EH (cell line): Measurements from ENCODE around the gene CLEC16A.
A peak's percentile ranks its signal among the peaks of the same experiment; 100 is the strongest.
"Not testable (repeated sequence)": the region's sequence is repeated elsewhere in the genome, so short reads cannot be mapped to it uniquely, and the experiment has no call there.

Source experiments
- DNase-seq: peaks from one replicate; pipeline ENCODE4 v3.0.0-alpha.2; 2015; ENCODE audit warnings: low read depth

Gene CLEC16A

GRCh38 chr16:11102523-11102898, 158.1 kb downstream of the CLEC16A start:
- no peak for DNase-seq

GRCh38 chr16:11103301-11103700, 158.9 kb downstream of the CLEC16A start:
- DNase-seq: not testable (repeated sequence)

GRCh38 chr16:11104168-11105037, 160.0 kb downstream of the CLEC16A start:
- no peak for DNase-seq

- DNase-seq: peak; percentile 99
Observed at GRCh38 chr16:11105038-11105903, 160.9 kb downstream of the CLEC16A start.

GRCh38 chr16:11106726-11107125, 162.4 kb downstream of the CLEC16A start:
- DNase-seq: no peak

GRCh38 chr16:11107780-11108465, 163.6 kb downstream of the CLEC16A start:
- DNase-seq: peak; percentile 87

GRCh38 chr16:11108466-11108805, 164.1 kb downstream of the CLEC16A start:
- DNase-seq: no peak

GRCh38 chr16:11109566-11109965, 165.2 kb downstream of the CLEC16A start:
- peak; percentile 71 for DNase-seq

- no peak for DNase-seq
Observed at GRCh38 chr16:11111150-11111549, 166.8 kb downstream of the CLEC16A start.

- no peak for DNase-seq
Observed at GRCh38 chr16:11111856-11112634, 167.7 kb downstream of the CLEC16A start.

GRCh38 chr16:11112723-11113348, 168.5 kb downstream of the CLEC16A start:
- no peak for DNase-seq

- no peak for DNase-seq
Observed at GRCh38 chr16:11114366-11115164, 170.2 kb downstream of the CLEC16A start.

GRCh38 chr16:11117576-11118211, 173.3 kb downstream of the CLEC16A start:
- no peak for DNase-seq

GRCh38 chr16:11118479-11118878, 174.1 kb downstream of the CLEC16A start:
- peak; percentile 82 for DNase-seq

GRCh38 chr16:11121083-11121608, 176.8 kb downstream of the CLEC16A start:
- DNase-seq: no peak

GRCh38 chr16:11121914-11122692, 177.7 kb downstream of the CLEC16A start:
- no peak for DNase-seq

- DNase-seq: no peak
Observed at GRCh38 chr16:11123666-11124065, 179.3 kb downstream of the CLEC16A start.

GRCh38 chr16:11125936-11126335, 181.6 kb downstream of the CLEC16A start:
- no peak for DNase-seq
